Stimulated activated CD8-positive, alpha-beta memory T cell treated with anti-CD3 and anti-CD28 coated beads, Interleukin-7, amount 100 ng/mL, for 24 hours (primary cell): Measurements from ENCODE around the gene NMNAT1.
"Not testable (repeated sequence)": the region's sequence is repeated elsewhere in the genome, so short reads cannot be mapped to it uniquely, and the experiment has no call there.

Experiments
- DNase-seq: peaks from one replicate; pipeline ENCODE4 v3.0.0-alpha.2; 2020; ENCODE audit warnings: low read depth

Gene NMNAT1

GRCh38 chr1:10020086-10020485 lies 76.8 kb downstream of the NMNAT1 start:
- DNase-seq: no peak

GRCh38 chr1:10020678-10021077 lies 77.4 kb downstream of the NMNAT1 start:
- DNase-seq: not testable (repeated sequence)

- not testable (repeated sequence) for DNase-seq
Observed at GRCh38 chr1:10021992-10022391, 78.7 kb downstream of the NMNAT1 start.

- DNase-seq: no peak
Observed at GRCh38 chr1:10022656-10023055, 79.4 kb downstream of the NMNAT1 start.

- no peak for DNase-seq
Observed at GRCh38 chr1:10025354-10025753, 82.1 kb downstream of the NMNAT1 start.

- no peak for DNase-seq
Observed at GRCh38 chr1:10027027-10027426, 83.8 kb downstream of the NMNAT1 start.

GRCh38 chr1:10028956-10029500 lies 85.8 kb downstream of the NMNAT1 start:
- not testable (repeated sequence) for DNase-seq

- DNase-seq: no peak
Observed at GRCh38 chr1:10031461-10031860, 88.2 kb downstream of the NMNAT1 start.

GRCh38 chr1:10032590-10033358 lies 89.5 kb downstream of the NMNAT1 start, which contains the start of gene UBE4B:
UBE4B (plus strand) TSS chr1:10032958; CDS start chr1:10033671, 713 bp downstream.
- DNase-seq: peak; percentile 94

GRCh38 chr1:10033359-10033845 lies 90.1 kb downstream of the NMNAT1 start:
- no peak for DNase-seq
